HG03342 (cell line): ENCODE data around the gene COL15A1.
A peak's percentile ranks its signal among the peaks of the same experiment; 100 is the strongest.

Experiments used
- ATAC-seq: cut with Tn5 transposase; IDR thresholded peaks from one replicate; pipeline ENCODE4 v1.9.1; 2021; ENCODE audit warnings: mild to moderate bottlenecking, moderate library complexity; ENCODE audit not compliant: unreplicated experiment

Gene COL15A1

GRCh38 chr9:99103901-99104458 is 160.3 kb downstream of the COL15A1 start:
- ATAC-seq = no peak

GRCh38 chr9:99104459-99105151 is 160.9 kb downstream of the COL15A1 start, which contains the start of gene TGFBR1:
TSS of gene TGFBR1 (plus strand) at chr9:99105113. CDS start at chr9:99105206, 93 bp downstream.
- ATAC-seq = peak; percentile 91

- peak; percentile 34 for ATAC-seq
Observed at GRCh38 chr9:99105152-99106043, 161.7 kb downstream of the COL15A1 start.

GRCh38 chr9:99106044-99106375 is 162.3 kb downstream of the COL15A1 start:
- no peak for ATAC-seq

- ATAC-seq = no peak
Observed at GRCh38 chr9:99107421-99107820, 163.7 kb downstream of the COL15A1 start.

- ATAC-seq = no peak
Observed at GRCh38 chr9:99108131-99108530, 164.4 kb downstream of the COL15A1 start.

GRCh38 chr9:99109522-99109921 is 165.8 kb downstream of the COL15A1 start:
- ATAC-seq = no peak

- ATAC-seq = no peak
Observed at GRCh38 chr9:99112750-99113413, 169.2 kb downstream of the COL15A1 start.

- no peak for ATAC-seq
Observed at GRCh38 chr9:99113414-99114048, 169.8 kb downstream of the COL15A1 start.

- ATAC-seq = no peak
Observed at GRCh38 chr9:99114049-99114440, 170.3 kb downstream of the COL15A1 start.

- ATAC-seq = no peak
Observed at GRCh38 chr9:99114846-99115500, 171.3 kb downstream of the COL15A1 start.

- ATAC-seq = no peak
Observed at GRCh38 chr9:99116003-99116411, 172.3 kb downstream of the COL15A1 start.

GRCh38 chr9:99118782-99119466 is 175.2 kb downstream of the COL15A1 start:
- peak; percentile 97 for ATAC-seq

- no peak for ATAC-seq
Observed at GRCh38 chr9:99119976-99120655, 176.4 kb downstream of the COL15A1 start.
